Heart left ventricle (tissue), 16 donors: Measurements from ENCODE around the gene RBMS2. TPM values are rescaled to one million over a fixed set of nuclear protein-coding genes. Genes with fewer than 3 reads are reported as not detected.

Experiments
- ATAC-seq, 4 donors: fragments of 200-7000 bp; cut with Tn5 transposase; one replicate each; pipeline ENCODE4 v1.9.1; 2020 to 2022; ENCODE audit warnings: moderate library complexity in 4 of 4, mild to moderate bottlenecking in 3 of 4, moderate number of reproducible peaks in 1 of 4
- DNase-seq, 5 donors: peaks; one replicate each; pipeline ENCODE4 v3.0.0-alpha.2; 2020
- H3K27ac ChIP-seq, 12 donors: fragments of 200-600 bp; sonication (generic) in 4 of 12; one replicate each; pipeline versions ENCODE4 v1.5.0 to v1.8.0; 2016 to 2022; ENCODE audit warnings: mild to moderate bottlenecking in 2 of 12
- H3K27me3 ChIP-seq, 9 donors: fragments of 200-600 bp; sonication (generic) in 2 of 9; one replicate each; pipeline versions ENCODE4 v1.5.1 to v1.8.0; 2016 to 2022; ENCODE audit warnings: mild to moderate bottlenecking in 3 of 9
- H3K36me3 ChIP-seq, 9 donors: fragments of 200-600 bp; sonication (generic) in 2 of 9; one replicate each; pipeline versions ENCODE4 v1.5.0 to v1.8.0; 2018 to 2022; ENCODE audit warnings: mild to moderate bottlenecking in 2 of 9
- H3K4me1 ChIP-seq, 12 donors: fragments of 200-600 bp; sonication (generic) in 4 of 12; one replicate each; pipeline versions ENCODE4 v1.5.0 to v1.8.0; 2016 to 2022; ENCODE audit warnings: mild to moderate bottlenecking in 3 of 12
- H3K4me3 ChIP-seq, 12 donors: fragments of 200-600 bp; sonication (generic) in 4 of 12; one replicate each; pipeline versions ENCODE4 v1.5.0 to v1.8.0; 2017 to 2022; ENCODE audit warnings: mild to moderate bottlenecking in 9 of 12, moderate library complexity in 4 of 12
- H3K9me3 ChIP-seq, 12 donors: fragments of 200-600 bp; sonication (generic) in 4 of 12; one replicate each; pipeline versions ENCODE4 v1.5.0 to v1.8.0; 2016 to 2022; ENCODE audit warnings: mild to moderate bottlenecking in 1 of 12
- POLR2A ChIP-seq, 2 donors: fragments of 450-650 bp; IDR thresholded peaks; one replicate each; pipeline ENCODE4 v1.6.1; 2017; ENCODE audit warnings: antibody characterized with exemption in 2 of 2, mild to moderate bottlenecking in 2 of 2, moderate library complexity in 2 of 2
- WGBS, 4 donors: extraction: QIAGEN DNeasy Blood & Tissue Kit in 2 of 4; methylation state at CpG; one replicate each; pipeline versions ENCODE4 v1.1.5 to v1.1.7; 2013 to 2018; 5-methylcytosine and 5-hydroxymethylcytosine counted together
- intact Hi-C, 10 donors: fragments of 100-400 bp; cut with DNase I; formaldehyde crosslinking; loops; one replicate each; pipeline versions ENCODE4 v1.11.1 to v1.14.2; 2022
- long read RNA-seq, 3 donors: library from polyadenylated mRNA; unstranded; transcript quantifications; one replicate each; pipeline ENCODE4 v2.0.0, GENCODE V29; 2020 to 2021
- polyA plus RNA-seq, 2 donors: library from polyadenylated mRNA; stranded (reverse); fragments of 200-250 nt; gene quantifications; one replicate each; pipeline ENCODE4 v1.2.3, GENCODE V29; 2013
- total RNA-seq, 9 donors: library from RNA; depleted of rRNA in 2 of 9; stranded (reverse); fragments of >200 nt in 2 of 9; fragmentation: NEBNext Ultra II Directional in 3 of 9; extraction: Animal tissue kit (Norgen Biotek cat#: 25700) in 3 of 9; gene quantifications; one replicate each; pipeline versions ENCODE4 v1.1.0 to v1.2.4, GENCODE V29; 2016 to 2023
- TF ChIP-seq, protein P1 (sequence below), 12 donors: fragments of 200-600 bp; sonication (generic) in 4 of 12; IDR thresholded peaks; one replicate each; pipeline versions ENCODE4 v1.5.0 to v1.8.0; 2018 to 2022; ENCODE audit warnings: antibody characterized with exemption in 12 of 12, mild to moderate bottlenecking in 5 of 12
- donor health status: ischemic (EF 13 %, LVEDD 7.1; RV severe dilation, severe dysfunction).
- donor health status: healthy with polysubstance abuse.
- donor health status: DM: no; HTN: yes; CAD: no.
- donor health status: DM: no; HTN: no; CAD: no.
- donor health status: ischemic (EF 25% LVEDD 6.9; RV normal size, moderate dysfunction).
- donor health status: ischemic (EF 25% LVEDD 5.7; RV mildly dilated, moderate dysfunction).
- donor health status: healthy.
- donor health status: DM: yes; HTN: yes; CAD: no.
- donor health status: ischemic (EF 35%, LVEDD 5.7; RV mildly dilated, moderate dysfunction).
- donor health status: nonischemic (EF 11% LVEDD 7.7; RV severe dilation, severe dysfunction).
- donor health status: DM: yes; HTN: yes; CAD: no.
- donor health status: PGD.
- donor health status: ischemic (EF 29% LVEDD 5.4; RV normal size, mild dysfunction).
- donor health status: nonischemic (EF 23%, LVEDD 6.1; RV moderate dilation, normal function).

Gene RBMS2, protein sequence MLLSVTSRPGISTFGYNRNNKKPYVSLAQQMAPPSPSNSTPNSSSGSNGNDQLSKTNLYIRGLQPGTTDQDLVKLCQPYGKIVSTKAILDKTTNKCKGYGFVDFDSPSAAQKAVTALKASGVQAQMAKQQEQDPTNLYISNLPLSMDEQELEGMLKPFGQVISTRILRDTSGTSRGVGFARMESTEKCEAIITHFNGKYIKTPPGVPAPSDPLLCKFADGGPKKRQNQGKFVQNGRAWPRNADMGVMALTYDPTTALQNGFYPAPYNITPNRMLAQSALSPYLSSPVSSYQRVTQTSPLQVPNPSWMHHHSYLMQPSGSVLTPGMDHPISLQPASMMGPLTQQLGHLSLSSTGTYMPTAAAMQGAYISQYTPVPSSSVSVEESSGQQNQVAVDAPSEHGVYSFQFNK
- total RNA-seq (10 to 100 TPM; 15.8 to 37.3 (median 30.1) TPM), polyA plus RNA-seq (10 to 100 TPM in 1 of 2 donors, 1 to 10 TPM in 1; 8.8 to 13.3 TPM)
- long read RNA-seq, donor 1, full-length matches to known transcripts: 1 of 7 reads
- long read RNA-seq, donor 1, partial matches to known transcripts: 0 of 7 reads
- long read RNA-seq, donor 1, other reads (novel, unspliced or antisense): 6 of 7 reads
- long read RNA-seq, donor 2, partial matches to known transcripts: 0 of 11 reads
- long read RNA-seq, donor 2, other reads (novel, unspliced or antisense): 11 of 11 reads
- long read RNA-seq, donor 3, partial matches to known transcripts: 1 of 3 reads
- long read RNA-seq, donor 3, other reads (novel, unspliced or antisense): 2 of 3 reads

GRCh38 chr12:56521590-56522371 lies at the start of gene RBMS2:
TSS of gene RBMS2 (plus strand) at chr12:56521820. CDS start at chr12:56522024, 204 bp downstream.
- ATAC-seq (peak; percentile 93 to 98 (median 95)), DNase-seq (peak; percentile 71 to 88 (median 87))
- peaks cover 0 to 73% (median 41%) of the 10 kb centered on the region in 12 donors for H3K4me1 ChIP-seq
- peak within 1 kb of the TSS; percentile 85 to 97 (median 92) for H3K27ac ChIP-seq
- H3K4me3 ChIP-seq: peak within 1 kb of the TSS; percentile 31 to 83 (median 67)
- no peaks in the 10 kb centered on the region for H3K27me3 ChIP-seq
- H3K36me3 ChIP-seq: peaks cover 0 to 6% (median 0%) of the 10 kb centered on the region in 9 donors
- 1 to 2% (median 1%) methylated on average over 15 of the region's 15 CpGs for WGBS, 4 donors
- TF ChIP-seq POLR2A (IDR thresholded peaks at IDR 0.05): peak in 1 of 2 donors; percentile 33
- TF ChIP-seq, protein P1, sequence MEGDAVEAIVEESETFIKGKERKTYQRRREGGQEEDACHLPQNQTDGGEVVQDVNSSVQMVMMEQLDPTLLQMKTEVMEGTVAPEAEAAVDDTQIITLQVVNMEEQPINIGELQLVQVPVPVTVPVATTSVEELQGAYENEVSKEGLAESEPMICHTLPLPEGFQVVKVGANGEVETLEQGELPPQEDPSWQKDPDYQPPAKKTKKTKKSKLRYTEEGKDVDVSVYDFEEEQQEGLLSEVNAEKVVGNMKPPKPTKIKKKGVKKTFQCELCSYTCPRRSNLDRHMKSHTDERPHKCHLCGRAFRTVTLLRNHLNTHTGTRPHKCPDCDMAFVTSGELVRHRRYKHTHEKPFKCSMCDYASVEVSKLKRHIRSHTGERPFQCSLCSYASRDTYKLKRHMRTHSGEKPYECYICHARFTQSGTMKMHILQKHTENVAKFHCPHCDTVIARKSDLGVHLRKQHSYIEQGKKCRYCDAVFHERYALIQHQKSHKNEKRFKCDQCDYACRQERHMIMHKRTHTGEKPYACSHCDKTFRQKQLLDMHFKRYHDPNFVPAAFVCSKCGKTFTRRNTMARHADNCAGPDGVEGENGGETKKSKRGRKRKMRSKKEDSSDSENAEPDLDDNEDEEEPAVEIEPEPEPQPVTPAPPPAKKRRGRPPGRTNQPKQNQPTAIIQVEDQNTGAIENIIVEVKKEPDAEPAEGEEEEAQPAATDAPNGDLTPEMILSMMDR (IDR thresholded peaks at IDR 0.05): no peak
- intact Hi-C loops: loop anchor here in 8 of 10 donors (1.0 to 5.0 kb wide), 8 partner anchors 43 to 116 kb away; partner anchors contain the start of gene BAZ2A (in 2 of the 8)
- H3K9me3 ChIP-seq: no peaks in the 10 kb centered on the region

GRCh38 chr12:56474389-56474788 lies 47.2 kb upstream of the RBMS2 start:
- Histone ChIP-seq H3K4me3 (no peak overlapping the region), H3K4me1 (peaks cover 0 to 21% (median 6%) of the 10 kb centered on the region in 12 donors), H3K36me3 (peaks cover 0 to 28% (median 2%) of the 10 kb centered on the region in 9 donors), H3K27ac (peak overlapping the region in 8 of 12 donors; percentile 4 to 74 (median 31)), H3K9me3 (no peaks in the 10 kb centered on the region), H3K27me3 (no peaks in the 10 kb centered on the region)
- TF ChIP-seq, protein P1 (IDR thresholded peaks at IDR 0.05): no peak
- TF ChIP-seq POLR2A (IDR thresholded peaks at IDR 0.05): no peak
- WGBS, 4 donors: 38 to 67% (median 59%) methylated on average over 9 of the region's 9 CpGs
- ATAC-seq (peak; percentile 64 to 87 (median 70)), DNase-seq (peak in 4 of 5 donors; percentile 27 to 60 (median 40))
- intact Hi-C loops: no loop called here

DNA sequence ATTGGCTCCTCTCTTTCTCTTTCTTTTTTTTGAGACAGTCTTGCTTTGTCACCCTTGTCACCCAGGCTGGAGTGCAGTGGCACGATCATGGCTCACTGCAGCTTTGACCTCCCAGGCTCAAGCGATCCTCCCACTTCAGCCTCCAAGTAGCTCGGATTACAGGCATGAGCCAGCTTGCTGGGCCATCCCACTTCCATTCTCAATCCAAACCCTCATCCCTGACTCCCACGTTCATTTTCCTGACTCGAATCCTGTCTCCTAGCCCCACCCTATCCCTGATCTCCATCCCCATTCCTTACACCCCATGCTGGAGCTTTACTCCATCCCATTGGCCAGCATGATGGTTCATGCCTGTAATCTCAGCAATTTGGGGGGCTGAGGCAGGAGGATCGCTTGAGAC lies 45.5 kb upstream of the RBMS2 start:
- ATAC-seq: no peak
- intact Hi-C loops: no loop called here
- DNase-seq: no peak
- H3K9me3 ChIP-seq: no peaks in the 10 kb centered on the region
- H3K27ac ChIP-seq: no peak overlapping the region
- 84 to 88% (median 86%) methylated on average over 6 of the region's 6 CpGs for WGBS, 4 donors
- H3K27me3 ChIP-seq: no peaks in the 10 kb centered on the region
- peaks cover 0 to 11% (median 0%) of the 10 kb centered on the region in 12 donors for H3K4me1 ChIP-seq
- TF ChIP-seq, protein P1 (IDR thresholded peaks at IDR 0.05): no peak
- TF ChIP-seq POLR2A (IDR thresholded peaks at IDR 0.05): no peak
- no peak overlapping the region for H3K4me3 ChIP-seq
- H3K36me3 ChIP-seq: peaks cover 0 to 18% (median 2%) of the 10 kb centered on the region in 9 donors
